ENCODE results near the gene HSPA8.
"Not testable (repeated sequence)": the region's sequence is repeated elsewhere in the genome, so short reads cannot be mapped to it uniquely, and the experiment has no call there.

DNA sequence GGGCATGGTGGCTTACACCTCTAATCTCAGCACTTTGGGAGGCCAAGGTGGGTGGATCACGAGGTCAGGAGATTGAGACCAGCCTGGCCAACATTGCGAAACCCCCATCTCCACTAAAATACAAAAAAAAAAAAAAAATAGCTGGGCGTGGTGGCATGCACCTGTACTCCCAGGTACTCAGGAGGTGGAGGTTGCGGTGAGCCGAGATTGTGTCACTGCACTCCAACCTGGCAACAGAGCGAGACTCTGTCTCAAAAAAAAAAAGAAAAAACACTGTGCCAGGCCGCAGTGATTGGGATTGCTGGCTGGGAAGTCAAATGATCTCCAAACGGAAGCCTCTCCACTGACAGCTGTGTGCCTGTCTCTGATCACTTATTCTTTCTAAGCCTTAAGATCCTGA, 28.2 kb upstream of the HSPA8 start:
- TF ChIP-seq POLR2A (IDR thresholded peaks at IDR 0.05), result not testable (repeated sequence)
- TF ChIP-seq, protein P1, sequence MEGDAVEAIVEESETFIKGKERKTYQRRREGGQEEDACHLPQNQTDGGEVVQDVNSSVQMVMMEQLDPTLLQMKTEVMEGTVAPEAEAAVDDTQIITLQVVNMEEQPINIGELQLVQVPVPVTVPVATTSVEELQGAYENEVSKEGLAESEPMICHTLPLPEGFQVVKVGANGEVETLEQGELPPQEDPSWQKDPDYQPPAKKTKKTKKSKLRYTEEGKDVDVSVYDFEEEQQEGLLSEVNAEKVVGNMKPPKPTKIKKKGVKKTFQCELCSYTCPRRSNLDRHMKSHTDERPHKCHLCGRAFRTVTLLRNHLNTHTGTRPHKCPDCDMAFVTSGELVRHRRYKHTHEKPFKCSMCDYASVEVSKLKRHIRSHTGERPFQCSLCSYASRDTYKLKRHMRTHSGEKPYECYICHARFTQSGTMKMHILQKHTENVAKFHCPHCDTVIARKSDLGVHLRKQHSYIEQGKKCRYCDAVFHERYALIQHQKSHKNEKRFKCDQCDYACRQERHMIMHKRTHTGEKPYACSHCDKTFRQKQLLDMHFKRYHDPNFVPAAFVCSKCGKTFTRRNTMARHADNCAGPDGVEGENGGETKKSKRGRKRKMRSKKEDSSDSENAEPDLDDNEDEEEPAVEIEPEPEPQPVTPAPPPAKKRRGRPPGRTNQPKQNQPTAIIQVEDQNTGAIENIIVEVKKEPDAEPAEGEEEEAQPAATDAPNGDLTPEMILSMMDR (IDR thresholded peaks at IDR 0.05), result not testable (repeated sequence)

All from breast epithelium (tissue), 3 donors.